ENCODE results near the gene ZNF180. TPM values are rescaled to one million over a fixed set of nuclear protein-coding genes. Genes with fewer than 3 reads are reported as not detected.

Gene ZNF180
- total and polyA plus RNA-seq, 2 donors from 2014 or later: 3.4 to 10.3 TPM

DNA sequence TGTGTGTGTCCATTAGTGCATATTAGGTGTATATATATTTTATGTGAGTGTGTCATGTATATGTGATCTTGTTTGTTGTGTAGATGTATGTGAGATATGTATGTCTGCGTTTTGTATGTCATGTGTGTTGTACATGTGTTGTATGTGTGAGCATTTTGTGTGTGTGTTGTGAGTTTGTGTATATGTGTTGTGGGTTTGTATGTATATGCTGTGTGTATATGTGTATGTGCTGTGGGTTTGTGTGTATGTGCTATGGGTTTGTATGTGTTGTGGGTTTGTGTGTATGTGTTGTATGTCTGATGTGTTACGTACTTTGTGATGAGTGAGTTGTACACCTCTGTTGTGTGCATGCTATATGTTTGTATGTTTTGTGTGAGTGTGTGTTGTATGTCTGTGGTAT is 21.0 kb upstream of the ZNF180 start:
- H3K9ac ChIP-seq (ENCODE audit: low read length in 3 of 3): no peak overlapping the region
- H3K27ac ChIP-seq (ENCODE audit: low read depth in 2 of 2, low read length in 2 of 2): no peak overlapping the region
- no peaks in the 10 kb centered on the region for H3K9me3 ChIP-seq (ENCODE audit: control insufficient read depth in 2 of 3, insufficient read depth in 1 of 3, low read length in 3 of 3)
- intact Hi-C loops (cut with DNase I): no loop called here
- H3K36me3 ChIP-seq (ENCODE audit: control insufficient read depth in 2 of 3, insufficient read depth in 3 of 3, low read length in 3 of 3): no peaks in the 10 kb centered on the region
- H3K4me3 ChIP-seq (ENCODE audit: low read length in 3 of 3): no peak overlapping the region
- H3K4me1 ChIP-seq (ENCODE audit: control insufficient read depth in 2 of 3, insufficient read depth in 2 of 3, low read depth in 1 of 3, low read length in 3 of 3): no peaks in the 10 kb centered on the region
- DNase-seq (no peak), FAIRE-seq (no peak)
- no peaks in the 10 kb centered on the region for H3K27me3 ChIP-seq (ENCODE audit: control insufficient read depth, insufficient read depth, low read length)
- TF ChIP-seq, protein P1, sequence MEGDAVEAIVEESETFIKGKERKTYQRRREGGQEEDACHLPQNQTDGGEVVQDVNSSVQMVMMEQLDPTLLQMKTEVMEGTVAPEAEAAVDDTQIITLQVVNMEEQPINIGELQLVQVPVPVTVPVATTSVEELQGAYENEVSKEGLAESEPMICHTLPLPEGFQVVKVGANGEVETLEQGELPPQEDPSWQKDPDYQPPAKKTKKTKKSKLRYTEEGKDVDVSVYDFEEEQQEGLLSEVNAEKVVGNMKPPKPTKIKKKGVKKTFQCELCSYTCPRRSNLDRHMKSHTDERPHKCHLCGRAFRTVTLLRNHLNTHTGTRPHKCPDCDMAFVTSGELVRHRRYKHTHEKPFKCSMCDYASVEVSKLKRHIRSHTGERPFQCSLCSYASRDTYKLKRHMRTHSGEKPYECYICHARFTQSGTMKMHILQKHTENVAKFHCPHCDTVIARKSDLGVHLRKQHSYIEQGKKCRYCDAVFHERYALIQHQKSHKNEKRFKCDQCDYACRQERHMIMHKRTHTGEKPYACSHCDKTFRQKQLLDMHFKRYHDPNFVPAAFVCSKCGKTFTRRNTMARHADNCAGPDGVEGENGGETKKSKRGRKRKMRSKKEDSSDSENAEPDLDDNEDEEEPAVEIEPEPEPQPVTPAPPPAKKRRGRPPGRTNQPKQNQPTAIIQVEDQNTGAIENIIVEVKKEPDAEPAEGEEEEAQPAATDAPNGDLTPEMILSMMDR (IDR thresholded peaks at IDR 0.05; ENCODE audit: borderline replicate concordance, extremely low read depth, insufficient read depth): no peak

DNA sequence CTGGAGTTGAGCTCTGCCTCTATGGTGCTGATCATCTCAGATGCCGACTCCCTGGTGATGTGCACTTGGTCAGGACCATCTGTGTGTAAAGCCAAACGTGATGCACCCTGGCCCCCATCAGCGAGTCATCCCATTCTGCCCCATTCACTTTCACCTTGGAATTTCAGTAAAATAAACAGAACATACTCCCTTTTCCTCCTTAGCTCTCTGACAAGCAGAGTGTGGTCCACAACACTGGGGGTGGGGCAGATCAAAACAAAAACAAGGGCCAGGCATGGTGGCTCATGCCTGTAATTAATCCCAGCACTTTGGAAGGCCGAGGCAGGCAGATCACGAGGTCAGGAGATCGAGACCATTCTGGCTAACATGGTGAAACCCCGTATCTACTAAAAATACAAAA is 16.8 kb upstream of the ZNF180 start:
- FAIRE-seq (no peak), DNase-seq (no peak)
- H3K36me3 ChIP-seq (ENCODE audit: control insufficient read depth in 2 of 3, insufficient read depth in 3 of 3, low read length in 3 of 3): no peaks in the 10 kb centered on the region
- no peak overlapping the region for H3K9ac ChIP-seq (ENCODE audit: low read length in 3 of 3)
- intact Hi-C loops (cut with DNase I): no loop called here
- TF ChIP-seq, protein P1 (IDR thresholded peaks at IDR 0.05; ENCODE audit: borderline replicate concordance, extremely low read depth, insufficient read depth): no peak
- peaks cover 2% of the 10 kb centered on the region for H3K27me3 ChIP-seq (ENCODE audit: control insufficient read depth, insufficient read depth, low read length)
- no peak overlapping the region for H3K27ac ChIP-seq (ENCODE audit: low read depth in 2 of 2, low read length in 2 of 2)
- H3K4me3 ChIP-seq (ENCODE audit: low read length in 3 of 3): no peak overlapping the region
- no peaks in the 10 kb centered on the region for H3K4me1 ChIP-seq (ENCODE audit: control insufficient read depth in 2 of 3, insufficient read depth in 2 of 3, low read depth in 1 of 3, low read length in 3 of 3)
- no peaks in the 10 kb centered on the region for H3K9me3 ChIP-seq (ENCODE audit: control insufficient read depth in 2 of 3, insufficient read depth in 1 of 3, low read length in 3 of 3)

DNA sequence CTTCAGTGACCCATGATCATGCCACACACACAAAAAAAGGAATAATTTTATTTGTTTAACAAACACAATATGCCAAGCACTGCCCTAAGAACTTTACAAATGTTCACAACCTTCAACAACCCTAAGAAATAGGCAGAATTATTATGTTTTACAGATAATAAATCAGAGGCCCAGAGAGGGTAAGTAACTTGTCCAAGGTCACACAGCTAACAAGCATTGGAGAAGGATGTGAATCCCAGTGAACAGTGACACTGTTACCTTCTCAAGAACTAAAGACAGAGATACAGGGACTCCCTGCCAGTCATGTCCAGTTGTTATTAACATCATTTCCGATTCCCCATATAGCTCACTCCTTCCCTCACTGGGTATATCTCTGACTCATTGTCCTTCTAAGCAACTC is 15.6 kb upstream of the ZNF180 start:
- Histone ChIP-seq H3K4me1 (ENCODE audit: control insufficient read depth in 2 of 3, insufficient read depth in 2 of 3, low read depth in 1 of 3, low read length in 3 of 3) (no peaks in the 10 kb centered on the region), H3K36me3 (ENCODE audit: control insufficient read depth in 2 of 3, insufficient read depth in 3 of 3, low read length in 3 of 3) (no peaks in the 10 kb centered on the region), H3K4me3 (ENCODE audit: low read length in 3 of 3) (no peak overlapping the region), H3K27me3 (ENCODE audit: control insufficient read depth, insufficient read depth, low read length) (peaks cover 2% of the 10 kb centered on the region), H3K9ac (ENCODE audit: low read length in 3 of 3) (no peak overlapping the region), H3K9me3 (ENCODE audit: control insufficient read depth in 2 of 3, insufficient read depth in 1 of 3, low read length in 3 of 3) (no peaks in the 10 kb centered on the region), H3K27ac (ENCODE audit: low read depth in 2 of 2, low read length in 2 of 2) (no peak overlapping the region)
- TF ChIP-seq, protein P1 (IDR thresholded peaks at IDR 0.05; ENCODE audit: borderline replicate concordance, extremely low read depth, insufficient read depth): no peak
- DNase-seq: no peak
- FAIRE-seq: no peak
- intact Hi-C loops (cut with DNase I): no loop called here

DNA sequence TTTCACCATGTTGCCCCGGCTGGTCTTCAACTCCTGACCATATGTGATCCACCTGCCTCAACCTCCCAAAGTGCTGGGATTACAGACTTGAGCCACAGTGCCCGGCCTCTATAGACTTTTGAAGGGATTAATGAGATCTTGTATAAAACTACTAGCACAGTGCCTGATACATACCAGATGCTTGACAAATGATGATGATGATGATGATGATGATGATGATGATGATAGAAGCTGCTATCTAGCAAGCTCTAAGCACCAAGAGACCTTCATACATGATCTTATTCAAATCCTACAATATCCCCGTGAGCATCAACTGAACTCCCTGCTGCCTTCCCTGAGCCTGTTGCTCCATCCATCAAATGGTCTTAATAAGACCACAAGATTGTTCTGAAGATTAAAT is 14.7 kb upstream of the ZNF180 start:
- no peak overlapping the region for H3K27ac ChIP-seq (ENCODE audit: low read depth in 2 of 2, low read length in 2 of 2)
- no peaks in the 10 kb centered on the region for H3K36me3 ChIP-seq (ENCODE audit: control insufficient read depth in 2 of 3, insufficient read depth in 3 of 3, low read length in 3 of 3)
- no peaks in the 10 kb centered on the region for H3K9me3 ChIP-seq (ENCODE audit: control insufficient read depth in 2 of 3, insufficient read depth in 1 of 3, low read length in 3 of 3)
- no peak overlapping the region for H3K9ac ChIP-seq (ENCODE audit: low read length in 3 of 3)
- DNase-seq: no peak
- intact Hi-C loops (cut with DNase I): no loop called here
- FAIRE-seq: no peak
- H3K4me1 ChIP-seq (ENCODE audit: control insufficient read depth in 2 of 3, insufficient read depth in 2 of 3, low read depth in 1 of 3, low read length in 3 of 3): no peaks in the 10 kb centered on the region
- peaks cover 2% of the 10 kb centered on the region for H3K27me3 ChIP-seq (ENCODE audit: control insufficient read depth, insufficient read depth, low read length)
- TF ChIP-seq, protein P1 (IDR thresholded peaks at IDR 0.05; ENCODE audit: borderline replicate concordance, extremely low read depth, insufficient read depth): no peak
- H3K4me3 ChIP-seq (ENCODE audit: low read length in 3 of 3): no peak overlapping the region
